Body of pancreas (tissue), 4 donors: ENCODE measurements around the gene FUNDC1. TPM values are rescaled to one million over a fixed set of nuclear protein-coding genes. Genes with fewer than 3 reads are reported as not detected.
"Not testable (repeated sequence)": the region's sequence is repeated elsewhere in the genome, so short reads cannot be mapped to it uniquely, and the experiment has no call there.

Experiments
- ATAC-seq: fragments of 150-250 bp; one replicate; pipeline ENCODE4 v1.9.1; 2016
- DNase-seq, 4 donors: peaks; one replicate each; pipeline ENCODE4 v3.0.0-alpha.2; 2019
- H3K27ac ChIP-seq, 4 donors: fragments of 200-600 bp; sonication (generic); 1 replicate in 3 of 4; 2 replicates in 1 of 4; pipeline versions ENCODE4 v1.5.1 to v1.6.1; 2016 to 2019; ENCODE audit warnings: mild to moderate bottlenecking in 1 of 4, mixed read lengths in 1 of 4, moderate library complexity in 1 of 4
- H3K27me3 ChIP-seq, 2 donors: fragments of 200-600 bp; sonication (generic); one replicate each; pipeline ENCODE4 v1.6.0; 2016; ENCODE audit warnings: mild to moderate bottlenecking in 1 of 2
- H3K36me3 ChIP-seq, 2 donors: fragments of 200-600 bp; sonication (generic); replicated peaks in 1 of 2; 2 replicates each; pipeline ENCODE4 v1.5.1; 2016; ENCODE audit warnings: low read depth in 2 of 2; ENCODE audit not compliant: insufficient read depth in 1 of 2
- H3K4me1 ChIP-seq: fragments of 200-600 bp; sonication (generic); one replicate; pipeline ENCODE4 v1.6.0; 2016
- H3K4me3 ChIP-seq, 2 donors: fragments of 200-600 bp; sonication (generic); 1 replicate in 1 of 2; 2 replicates in 1 of 2; pipeline ENCODE4 v1.5.1; 2016 to 2019
- H3K9me3 ChIP-seq, 3 donors: fragments of 200-600 bp; sonication (generic); 1 replicate in 2 of 3; 2 replicates in 1 of 3; pipeline ENCODE4 v1.5.1; 2016
- POLR2A ChIP-seq, 3 donors: fragments of 450-650 bp; IDR thresholded peaks; one replicate each; pipeline ENCODE4 v1.6.1; 2016; ENCODE audit warnings: antibody characterized with exemption in 3 of 3, mild to moderate bottlenecking in 2 of 3
- WGBS, 2 donors: methylation state at CpG; one replicate each; pipeline ENCODE4 v1.1.5; 2017; 5-methylcytosine and 5-hydroxymethylcytosine counted together
- intact Hi-C: fragments of 100-400 bp; cut with DNase I; formaldehyde crosslinking; loops from one replicate; pipeline ENCODE4 v1.15.1; 2023
- total RNA-seq, 2 donors: library from RNA; depleted of rRNA; stranded (reverse); fragments of >200 nt; gene quantifications; one replicate each; pipeline ENCODE4 v1.1.0, GENCODE V29; 2016
- TF ChIP-seq, protein P1 (sequence below), 7 experiments: fragments of 450-650 bp in 4 of 7; fragments of 200-600 bp in 3 of 7; sonication (generic) in 3 of 7; IDR thresholded peaks; one replicate each; pipeline ENCODE4 v1.5.1; 2016 to 2019; ENCODE audit warnings: antibody characterized with exemption in 7 of 7

The FUNDC1 gene
- total RNA-seq, 2 donors from 2014 or later: 7.8 to 9.2 TPM

DNA sequence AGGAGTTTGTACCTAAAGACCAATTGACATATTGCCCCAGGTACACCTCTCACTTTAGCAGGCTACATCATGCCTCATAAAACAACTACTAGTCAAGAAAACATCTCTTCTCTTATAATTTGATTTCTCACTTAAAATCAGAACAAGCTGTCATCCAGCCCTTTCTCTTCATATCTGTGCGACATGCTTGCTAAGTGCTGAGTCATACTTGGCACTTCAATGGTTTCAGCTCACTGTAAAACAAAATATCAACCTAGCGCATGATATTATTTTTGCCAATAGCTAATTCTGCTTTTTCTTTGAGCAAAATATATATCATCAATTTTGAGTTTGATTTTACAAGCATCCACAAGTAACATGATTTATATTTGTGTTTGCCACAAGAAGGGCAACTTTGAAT, 27.9 kb upstream of the FUNDC1 start:
- TF ChIP-seq, protein P1, sequence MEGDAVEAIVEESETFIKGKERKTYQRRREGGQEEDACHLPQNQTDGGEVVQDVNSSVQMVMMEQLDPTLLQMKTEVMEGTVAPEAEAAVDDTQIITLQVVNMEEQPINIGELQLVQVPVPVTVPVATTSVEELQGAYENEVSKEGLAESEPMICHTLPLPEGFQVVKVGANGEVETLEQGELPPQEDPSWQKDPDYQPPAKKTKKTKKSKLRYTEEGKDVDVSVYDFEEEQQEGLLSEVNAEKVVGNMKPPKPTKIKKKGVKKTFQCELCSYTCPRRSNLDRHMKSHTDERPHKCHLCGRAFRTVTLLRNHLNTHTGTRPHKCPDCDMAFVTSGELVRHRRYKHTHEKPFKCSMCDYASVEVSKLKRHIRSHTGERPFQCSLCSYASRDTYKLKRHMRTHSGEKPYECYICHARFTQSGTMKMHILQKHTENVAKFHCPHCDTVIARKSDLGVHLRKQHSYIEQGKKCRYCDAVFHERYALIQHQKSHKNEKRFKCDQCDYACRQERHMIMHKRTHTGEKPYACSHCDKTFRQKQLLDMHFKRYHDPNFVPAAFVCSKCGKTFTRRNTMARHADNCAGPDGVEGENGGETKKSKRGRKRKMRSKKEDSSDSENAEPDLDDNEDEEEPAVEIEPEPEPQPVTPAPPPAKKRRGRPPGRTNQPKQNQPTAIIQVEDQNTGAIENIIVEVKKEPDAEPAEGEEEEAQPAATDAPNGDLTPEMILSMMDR (IDR thresholded peaks at IDR 0.05): no peak
- no peak for TF ChIP-seq POLR2A (IDR thresholded peaks at IDR 0.05)
- intact Hi-C loops: no loop called here
- ATAC-seq: no peak
- no peaks in the 10 kb centered on the region for H3K36me3 ChIP-seq
- no peaks in the 10 kb centered on the region for H3K9me3 ChIP-seq
- no peak overlapping the region for H3K27ac ChIP-seq
- whole genome bisulfite sequencing, 2 donors: 34 to 40% methylated on average over 2 of the region's 2 CpGs
- H3K27me3 ChIP-seq: no peaks in the 10 kb centered on the region
- peak in 1 of 4 donors; percentile 1 for DNase-seq
- H3K4me1 ChIP-seq: no peaks in the 10 kb centered on the region
- no peak overlapping the region for H3K4me3 ChIP-seq

DNA sequence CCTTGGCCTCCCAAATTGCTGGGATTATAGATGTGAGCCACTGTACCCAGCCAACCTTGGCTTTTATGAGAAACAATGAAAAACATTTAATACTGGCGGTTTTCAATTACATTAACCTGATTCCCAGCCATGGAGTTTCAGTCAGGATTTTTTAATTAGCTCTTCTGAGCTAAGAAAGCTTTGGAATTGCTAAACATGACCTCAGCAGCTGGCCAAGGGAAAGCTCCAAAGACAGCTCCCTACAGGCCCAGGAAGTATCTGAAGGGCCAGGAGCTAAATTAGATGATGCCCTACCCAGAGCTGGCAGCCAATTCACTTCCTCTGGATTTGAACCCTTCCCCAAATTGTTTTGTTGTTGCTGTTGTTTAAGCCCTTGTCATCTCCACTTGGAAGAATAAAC, 26.5 kb upstream of the FUNDC1 start:
- WGBS, 2 donors: 64 to 100% methylated on average over 1 of the region's 1 CpG
- no peak overlapping the region for H3K27ac ChIP-seq
- TF ChIP-seq, protein P1 (IDR thresholded peaks at IDR 0.05): no peak
- TF ChIP-seq POLR2A (IDR thresholded peaks at IDR 0.05): no peak
- H3K9me3 ChIP-seq: no peaks in the 10 kb centered on the region
- no peaks in the 10 kb centered on the region for H3K4me1 ChIP-seq
- DNase-seq (no peak), ATAC-seq (no peak)
- no peaks in the 10 kb centered on the region for H3K27me3 ChIP-seq
- H3K4me3 ChIP-seq: no peak overlapping the region
- intact Hi-C loops: no loop called here
- H3K36me3 ChIP-seq: no peaks in the 10 kb centered on the region

DNA sequence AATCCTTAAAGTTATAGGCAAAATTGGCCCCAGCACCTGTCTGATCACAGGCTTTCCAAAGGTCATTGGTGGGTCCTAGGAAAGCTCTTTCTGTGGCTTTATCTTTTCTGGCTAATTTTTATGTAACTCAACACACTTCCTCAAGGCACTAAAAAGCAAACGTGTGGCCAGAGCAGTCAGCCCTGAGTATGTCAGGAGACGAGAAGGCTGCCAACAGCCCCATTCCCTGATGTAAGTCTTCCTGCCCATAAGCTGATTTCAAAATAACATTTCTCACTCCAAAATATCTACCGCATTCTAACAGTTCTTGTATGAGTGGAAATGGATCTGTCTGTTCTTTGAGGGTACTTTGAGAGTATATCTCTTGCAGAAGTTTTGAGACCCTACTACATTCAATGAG, 25.5 kb upstream of the FUNDC1 start:
- ATAC-seq (no peak), DNase-seq (no peak)
- Histone ChIP-seq H3K36me3 (no peaks in the 10 kb centered on the region), H3K4me3 (no peak overlapping the region), H3K4me1 (no peaks in the 10 kb centered on the region), H3K27me3 (no peaks in the 10 kb centered on the region), H3K9me3 (no peaks in the 10 kb centered on the region), H3K27ac (no peak overlapping the region)
- intact Hi-C loops: no loop called here
- WGBS, 2 donors: 56 to 58% methylated on average over 2 to 3 of the region's 3 CpGs
- TF ChIP-seq, protein P1 (IDR thresholded peaks at IDR 0.05): no peak
- TF ChIP-seq POLR2A (IDR thresholded peaks at IDR 0.05): no peak

DNA sequence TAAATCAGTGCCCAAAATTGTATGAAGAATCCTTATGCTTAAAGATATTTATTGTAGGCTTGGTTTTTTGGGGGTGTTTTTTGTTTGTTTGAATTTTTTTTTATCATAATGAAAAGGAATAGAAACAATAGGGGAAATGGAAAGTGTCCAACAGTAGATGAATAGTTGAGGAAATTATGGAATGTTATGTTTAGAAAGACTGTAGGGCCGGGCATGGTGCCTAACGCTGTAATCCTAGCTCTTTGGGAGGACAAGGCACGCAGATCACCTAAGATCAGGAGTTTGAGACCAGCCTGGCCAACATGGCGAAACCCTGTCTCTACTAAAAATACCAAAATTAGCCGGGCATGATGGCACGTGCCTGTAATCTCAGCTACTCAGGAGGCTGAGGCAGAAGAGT, 19.2 kb upstream of the FUNDC1 start:
- H3K9me3 ChIP-seq, ATAC-seq, H3K27me3 ChIP-seq, H3K4me3 ChIP-seq, H3K27ac ChIP-seq, DNase-seq, H3K4me1 ChIP-seq, intact Hi-C loops, H3K36me3 ChIP-seq: not testable (repeated sequence)
- WGBS, 2 donors: 68 to 81% methylated on average over 4 to 6 of the region's 6 CpGs

DNA sequence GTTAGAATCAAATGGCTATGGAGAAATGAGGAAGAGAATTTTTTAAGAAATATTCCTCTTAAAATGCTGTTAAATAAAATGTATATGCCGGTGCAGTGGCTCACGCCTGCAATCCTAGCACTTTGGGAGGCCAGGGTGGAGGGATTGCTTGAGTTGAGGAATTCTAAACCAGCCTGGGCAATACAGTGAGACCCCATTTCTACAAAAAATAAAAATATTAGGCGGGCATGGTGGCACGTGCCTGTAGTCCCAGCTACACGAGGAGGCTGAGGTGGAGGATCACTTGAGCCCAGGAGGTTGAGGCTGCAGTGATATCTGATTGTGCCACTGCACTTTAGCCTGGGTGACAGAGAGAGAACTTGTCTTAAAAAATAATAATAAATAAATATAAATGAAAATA, 7.9 kb upstream of the FUNDC1 start:
- no peaks in the 10 kb centered on the region for H3K27me3 ChIP-seq
- WGBS, 2 donors: 75 to 94% methylated on average over 4 to 5 of the region's 5 CpGs
- ATAC-seq (no peak), DNase-seq (no peak)
- intact Hi-C loops: no loop called here
- H3K9me3 ChIP-seq: no peaks in the 10 kb centered on the region
- no peak overlapping the region for H3K27ac ChIP-seq
- H3K4me3 ChIP-seq: no peak overlapping the region
- H3K36me3 ChIP-seq: no peaks in the 10 kb centered on the region
- no peaks in the 10 kb centered on the region for H3K4me1 ChIP-seq
- TF ChIP-seq, protein P1 (IDR thresholded peaks at IDR 0.05): no peak
- no peak for TF ChIP-seq POLR2A (IDR thresholded peaks at IDR 0.05)

DNA sequence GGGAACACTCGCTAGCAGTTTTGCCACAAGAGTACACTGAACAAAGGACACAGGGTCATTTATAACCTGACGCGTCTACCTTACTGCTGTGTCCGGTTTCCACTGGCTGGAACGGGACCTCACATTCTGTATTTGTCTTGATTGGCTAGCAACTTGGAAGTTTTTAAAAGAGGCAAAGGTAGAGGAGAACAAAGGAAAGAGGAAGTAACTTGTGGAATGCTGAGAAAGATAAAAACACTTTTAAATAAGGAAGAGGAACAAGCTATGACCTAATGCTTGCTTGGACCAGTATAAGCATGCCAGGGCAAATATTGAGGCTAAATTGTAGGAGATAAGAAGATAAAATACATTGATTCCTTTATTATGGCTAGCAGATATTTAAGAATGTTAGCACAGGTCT, 2.8 kb upstream of the FUNDC1 start:
- peak in 2 of 4 donors; percentile 7 to 13 for DNase-seq
- H3K4me3 ChIP-seq, H3K36me3 ChIP-seq, H3K27me3 ChIP-seq, intact Hi-C loops, ATAC-seq, H3K4me1 ChIP-seq, H3K9me3 ChIP-seq: not testable (repeated sequence)
- H3K27ac ChIP-seq: peak overlapping the region in 1 of 4 donors; percentile 39
- WGBS, 2 donors: 27 to 48% methylated on average over 5 of the region's 5 CpGs
